ENCODE results near the gene PHLDA3.

DNA sequence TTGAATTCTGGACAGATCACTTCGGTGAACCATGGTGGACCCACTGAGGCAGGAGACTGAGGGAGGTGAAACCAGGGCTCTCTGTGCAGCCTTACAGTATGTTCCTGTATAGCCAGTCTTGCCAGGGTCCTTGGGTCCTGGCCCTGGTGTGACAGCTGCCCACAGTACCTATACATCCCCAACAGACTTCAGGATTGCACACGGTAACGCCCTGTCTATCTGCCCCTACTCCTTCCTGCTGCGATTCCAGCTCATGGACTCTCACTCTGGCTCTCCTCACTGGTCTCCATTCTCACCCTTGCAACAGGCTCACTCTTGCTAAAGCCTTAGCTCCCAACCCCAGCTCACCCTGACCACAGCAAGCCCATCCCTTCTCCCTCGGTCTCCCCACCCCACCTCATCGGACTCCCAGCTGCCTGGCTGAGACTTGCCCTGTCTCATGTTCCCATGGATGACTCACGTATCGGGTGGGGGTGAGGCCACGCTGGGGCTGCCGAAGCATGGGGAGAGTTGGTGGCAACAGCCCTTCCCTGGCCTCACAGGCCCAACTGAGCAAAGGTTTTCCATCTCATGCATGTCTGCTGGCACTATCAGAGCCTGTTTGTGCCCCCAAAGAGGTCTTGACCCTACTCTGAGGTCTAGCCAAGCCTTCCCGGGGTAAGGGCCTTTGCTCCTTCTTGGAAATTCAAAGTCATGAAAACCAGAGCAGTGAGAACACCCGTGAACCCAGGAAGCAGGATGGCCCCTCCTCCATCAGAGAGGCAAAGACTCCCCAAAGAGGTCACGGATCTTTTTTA lies 7.1 kb downstream of the PHLDA3 start:
- TF ChIP-seq EZH2phosphoT487 (conservative IDR thresholded peaks at IDR 0.05; ENCODE audit: low read length), result no peak
- TF ChIP-seq, protein P1, sequence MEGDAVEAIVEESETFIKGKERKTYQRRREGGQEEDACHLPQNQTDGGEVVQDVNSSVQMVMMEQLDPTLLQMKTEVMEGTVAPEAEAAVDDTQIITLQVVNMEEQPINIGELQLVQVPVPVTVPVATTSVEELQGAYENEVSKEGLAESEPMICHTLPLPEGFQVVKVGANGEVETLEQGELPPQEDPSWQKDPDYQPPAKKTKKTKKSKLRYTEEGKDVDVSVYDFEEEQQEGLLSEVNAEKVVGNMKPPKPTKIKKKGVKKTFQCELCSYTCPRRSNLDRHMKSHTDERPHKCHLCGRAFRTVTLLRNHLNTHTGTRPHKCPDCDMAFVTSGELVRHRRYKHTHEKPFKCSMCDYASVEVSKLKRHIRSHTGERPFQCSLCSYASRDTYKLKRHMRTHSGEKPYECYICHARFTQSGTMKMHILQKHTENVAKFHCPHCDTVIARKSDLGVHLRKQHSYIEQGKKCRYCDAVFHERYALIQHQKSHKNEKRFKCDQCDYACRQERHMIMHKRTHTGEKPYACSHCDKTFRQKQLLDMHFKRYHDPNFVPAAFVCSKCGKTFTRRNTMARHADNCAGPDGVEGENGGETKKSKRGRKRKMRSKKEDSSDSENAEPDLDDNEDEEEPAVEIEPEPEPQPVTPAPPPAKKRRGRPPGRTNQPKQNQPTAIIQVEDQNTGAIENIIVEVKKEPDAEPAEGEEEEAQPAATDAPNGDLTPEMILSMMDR (IDR thresholded peaks at IDR 0.05; ENCODE audit: insufficient read depth, low read length, poor library complexity, severe bottlenecking), result no peak

Measured in SU-DHL-6 (cell line).